Retinal pigment epithelial cell (primary cell): ENCODE measurements around the gene PPM1L.
"Not testable (repeated sequence)": the region's sequence is repeated elsewhere in the genome, so short reads cannot be mapped to it uniquely, and the experiment has no call there.

ENCODE experiments used
- DNase-seq: peaks from one replicate; pipeline ENCODE4 v3.0.0-alpha.2; 2010; ENCODE audit warnings: low read depth
- H3K4me3 ChIP-seq: 2 replicates; pipeline ENCODE4 v1.5.1; 2011; ENCODE audit warnings: mild to moderate bottlenecking, low read length, control low read depth, moderate library complexity
- CTCF ChIP-seq: conservative IDR thresholded peaks from 2 replicates; pipeline ENCODE4 v1.5.1; 2011; ENCODE audit warnings: low read depth, low read length, control low read depth, inconsistent platforms

PPM1L gene

DNA sequence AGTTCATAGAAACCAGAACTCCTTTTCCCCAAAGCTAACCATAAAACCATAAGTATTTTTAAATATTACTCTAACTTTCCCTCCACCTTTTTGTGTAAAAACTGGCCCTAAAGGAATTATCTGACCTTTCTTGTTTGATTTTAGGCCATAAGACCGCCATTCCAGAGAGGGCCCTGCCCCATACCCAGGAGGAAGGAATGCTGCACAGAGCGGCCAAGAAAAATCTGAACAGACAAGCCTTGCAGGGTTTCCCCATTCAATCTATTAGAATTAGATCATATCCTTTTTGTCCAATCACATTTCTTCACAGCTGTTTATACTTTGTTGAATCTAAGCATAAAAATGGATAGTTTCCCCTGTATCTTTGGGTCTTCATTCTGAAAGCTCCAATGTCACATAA is 252.1 kb downstream of the PPM1L start:
- H3K4me3 ChIP-seq, result no peak overlapping the region
- TF ChIP-seq CTCF, result no peak
- no peak for DNase-seq

DNA sequence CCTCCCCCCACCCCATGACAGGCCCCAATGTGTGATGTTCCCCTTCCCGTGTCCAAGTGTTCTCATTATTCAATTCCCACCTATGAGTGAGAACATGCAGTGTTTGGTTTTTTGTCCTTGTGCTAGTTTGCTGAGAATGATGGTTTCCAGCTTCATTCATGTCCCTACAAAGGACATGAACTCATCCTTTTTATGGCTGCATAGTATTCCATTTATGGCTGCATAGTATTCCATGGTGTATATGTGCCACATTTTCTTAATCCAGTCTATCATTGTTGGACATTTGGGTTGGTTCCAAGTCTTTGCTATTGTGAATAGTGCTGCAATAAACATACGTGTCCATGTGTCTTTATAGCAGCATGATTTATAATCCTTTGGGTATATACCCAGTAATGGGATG is 254.1 kb downstream of the PPM1L start:
- H3K4me3 ChIP-seq, DNase-seq: not testable (repeated sequence)

DNA sequence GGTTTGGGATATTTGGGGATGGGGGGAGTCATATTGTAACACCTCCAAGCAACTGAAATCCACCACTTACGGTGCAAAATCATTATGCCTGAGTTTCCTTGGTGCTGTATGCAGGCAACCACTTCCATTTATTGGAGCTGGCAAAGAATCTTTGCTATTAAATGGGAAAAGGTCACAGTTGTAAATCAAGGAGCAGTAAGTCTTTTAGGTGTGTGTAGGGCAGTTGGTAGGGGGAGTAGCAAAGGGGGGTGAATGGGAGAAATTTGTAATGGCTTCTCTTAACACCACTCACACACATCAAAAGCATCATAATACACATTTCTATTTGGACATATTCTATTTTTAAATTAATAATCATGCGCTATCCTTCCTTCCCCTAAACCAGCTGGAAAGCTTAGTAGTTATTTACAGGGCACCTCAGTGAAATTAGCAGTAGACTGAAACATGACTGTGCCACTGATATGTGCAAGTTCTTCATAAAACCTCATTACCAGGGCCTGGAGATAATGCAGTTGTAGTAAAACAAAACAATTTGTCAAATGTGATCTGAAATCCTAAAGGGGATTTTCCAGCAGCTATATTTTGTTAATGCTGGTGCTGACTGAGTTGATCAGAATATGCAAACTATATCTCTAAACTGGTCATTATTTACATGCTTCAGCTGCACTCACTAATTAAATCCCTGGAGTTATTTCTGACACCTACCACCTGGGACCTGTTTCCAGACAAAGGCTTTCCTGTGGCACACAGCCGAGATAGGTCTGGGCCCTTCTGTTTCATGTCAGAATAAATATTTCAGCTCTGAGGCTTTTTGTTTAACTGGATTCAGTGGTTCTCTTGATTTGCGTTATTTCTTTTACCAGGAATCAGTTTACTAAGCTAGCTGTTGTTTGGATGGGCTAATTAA is 259.1 kb downstream of the PPM1L start:
- DNase-seq, result no peak
- TF ChIP-seq CTCF, result no peak
- no peak overlapping the region for H3K4me3 ChIP-seq

DNA sequence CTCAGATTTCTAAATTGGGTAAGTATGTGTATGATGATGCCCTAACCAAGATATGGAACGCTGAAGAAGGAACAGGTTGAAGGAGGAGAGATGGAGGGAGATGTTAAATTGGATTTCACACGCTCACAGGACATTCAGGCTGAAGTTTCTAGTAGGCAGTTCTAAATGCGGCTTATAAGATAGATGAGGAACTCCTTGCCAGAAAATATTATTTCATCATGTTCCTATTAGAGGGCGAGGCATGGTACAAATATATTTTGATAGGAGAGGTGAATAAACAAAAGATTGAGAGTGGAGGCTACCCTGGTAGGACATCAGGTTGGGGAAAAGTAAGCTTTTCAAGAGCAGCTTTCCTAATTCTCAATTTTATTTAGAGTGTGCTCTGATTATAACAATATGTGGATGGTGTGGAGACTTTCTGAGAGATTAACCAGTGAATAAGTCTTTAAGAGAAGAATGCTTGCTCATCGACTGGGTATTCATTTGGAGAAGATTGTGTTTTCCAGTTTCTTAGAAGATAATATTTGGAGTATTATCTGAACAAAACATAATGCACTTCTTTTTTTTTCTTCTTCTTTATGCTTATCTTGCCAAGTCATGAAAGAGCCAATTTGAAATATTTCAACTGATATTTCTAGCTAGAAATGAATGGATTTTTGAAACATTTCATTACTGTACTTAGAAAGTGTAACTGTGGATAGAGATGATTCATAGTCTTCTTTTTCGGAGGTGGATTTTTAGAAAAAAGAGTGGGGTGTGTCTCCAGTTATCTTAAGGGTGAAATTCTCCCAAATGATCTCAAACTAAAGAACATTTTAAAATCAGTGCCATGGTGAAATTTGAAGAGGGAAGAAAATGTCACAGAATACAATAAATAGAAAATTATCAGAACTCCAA is 260.6 kb downstream of the PPM1L start:
- no peak overlapping the region for H3K4me3 ChIP-seq
- no peak for TF ChIP-seq CTCF
- DNase-seq, result no peak

- TF ChIP-seq CTCF, result no peak
- no peak overlapping the region for H3K4me3 ChIP-seq
- no peak for DNase-seq
These were observed 261.9 kb downstream of the PPM1L start for GRCh38 chr3:161017971-161018370.

GRCh38 chr3:161020256-161020655 is 264.2 kb downstream of the PPM1L start:
- H3K4me3 ChIP-seq, result no peak overlapping the region
- no peak for DNase-seq
- TF ChIP-seq CTCF, result no peak

- H3K4me3 ChIP-seq, result no peak overlapping the region
- no peak for TF ChIP-seq CTCF
- no peak for DNase-seq
These were observed 269.9 kb downstream of the PPM1L start for GRCh38 chr3:161025911-161026310.
